Gastroesophageal sphincter (tissue), 4 donors: ENCODE results near the gene DNAJB9. TPM values are rescaled to one million over a fixed set of nuclear protein-coding genes. Genes with fewer than 3 reads are reported as not detected.

Source experiments
- ATAC-seq: fragments of 150-250 bp; one replicate; pipeline ENCODE4 v1.9.1; 2016; ENCODE audit warnings: mild to moderate bottlenecking, moderate library complexity
- H3K27ac ChIP-seq, 4 donors: fragments of 200-600 bp; sonication (generic) in 3 of 4; 1 replicate in 3 of 4; 2 replicates in 1 of 4; pipeline ENCODE4 v1.5.1; 2016 to 2019
- H3K27me3 ChIP-seq: fragments of 200-600 bp; sonication (generic); one replicate; pipeline ENCODE4 v1.5.1; 2019
- H3K36me3 ChIP-seq, 2 donors: fragments of 200-600 bp; sonication (generic); one replicate each; pipeline ENCODE4 v1.5.1; 2019; ENCODE audit warnings: control low read depth in 1 of 2
- H3K4me1 ChIP-seq, 3 donors: fragments of 200-600 bp; sonication (generic); 1 replicate in 2 of 3; 2 replicates in 1 of 3; pipeline ENCODE4 v1.5.1; 2016 to 2019; ENCODE audit warnings: control low read depth in 2 of 3
- H3K4me3 ChIP-seq, 2 donors: fragments of 200-600 bp; sonication (generic); one replicate each; pipeline ENCODE4 v1.5.1; 2019; ENCODE audit warnings: mild to moderate bottlenecking in 1 of 2, moderate library complexity in 1 of 2
- H3K9me3 ChIP-seq, 3 donors: fragments of 200-600 bp; sonication (generic); one replicate each; pipeline ENCODE4 v1.5.1; 2017 to 2019; ENCODE audit warnings: control low read depth in 2 of 3
- CTCF ChIP-seq, 4 experiments: fragments of 200-600 bp in 2 of 4; fragments of 450-650 bp in 2 of 4; sonication (generic) in 1 of 4; IDR thresholded peaks; one replicate each; pipeline ENCODE4 v1.5.1; 2017 to 2019; ENCODE audit warnings: antibody characterized with exemption in 4 of 4, mild to moderate bottlenecking in 2 of 4, moderate library complexity in 2 of 4
- EP300 ChIP-seq: sonication (generic); formaldehyde crosslinking; IDR thresholded peaks from one replicate; pipeline ENCODE4 v1.6.1; 2017; ENCODE audit warnings: antibody characterized with exemption, mild to moderate bottlenecking
- POLR2A ChIP-seq, 2 donors: fragments of 450-650 bp; IDR thresholded peaks; one replicate each; pipeline ENCODE4 v1.6.1; 2017; ENCODE audit warnings: antibody characterized with exemption in 2 of 2, mild to moderate bottlenecking in 2 of 2, moderate library complexity in 1 of 2
- POLR2AphosphoS5 ChIP-seq: sonication (generic); formaldehyde crosslinking; IDR thresholded peaks from one replicate; pipeline ENCODE4 v1.6.1; 2017; ENCODE audit warnings: antibody characterized with exemption
- WGBS, 2 donors: methylation state at CpG; one replicate each; pipeline ENCODE4 v1.1.5; 2018; ENCODE audit warnings: low coverage in 1 of 2; 5-methylcytosine and 5-hydroxymethylcytosine counted together
- total RNA-seq, 4 donors: library from RNA; depleted of rRNA; stranded (reverse); fragments of >200 nt; gene quantifications; one replicate each; pipeline ENCODE4 v1.1.0, GENCODE V29; 2016

The DNAJB9 gene
- total RNA-seq, 4 donors from 2014 or later = 17.4 to 31.2 (median 24.4) TPM

DNA sequence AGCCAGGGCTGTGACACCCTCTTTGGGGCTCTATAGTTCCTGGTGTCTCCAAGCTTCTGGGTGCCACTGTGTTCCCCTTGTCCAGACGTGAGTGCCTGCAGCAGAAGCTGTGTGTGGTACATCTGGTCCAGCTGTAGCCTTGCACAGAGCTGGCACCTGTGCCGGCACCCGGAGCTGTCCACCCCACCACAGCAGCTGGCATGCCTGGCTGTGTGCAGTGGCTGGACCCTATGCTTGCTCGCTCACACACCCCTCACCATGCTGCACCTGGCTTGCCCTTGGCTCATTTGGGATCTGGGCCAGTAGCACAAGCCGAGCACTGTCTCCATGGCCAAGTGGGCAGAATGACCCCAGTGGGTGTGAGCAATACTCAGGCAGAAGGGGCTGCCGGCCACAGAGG lies 10.6 kb downstream of the DNAJB9 start:
- H3K9me3 ChIP-seq = no peaks in the 10 kb centered on the region
- no peak for ATAC-seq
- H3K4me3 ChIP-seq = no peak overlapping the region
- no peaks in the 10 kb centered on the region for H3K4me1 ChIP-seq
- WGBS, 2 donors = 63% methylated on average over 2 of the region's 6 CpGs; no CpG with 5 or more reads in 1 of the 2 donors
- H3K36me3 ChIP-seq = peaks cover 0 to 24% of the 10 kb centered on the region in 2 donors
- H3K27ac ChIP-seq = no peak overlapping the region
- TF ChIP-seq POLR2AphosphoS5 (no peak), EP300 (no peak), CTCF (IDR thresholded peaks at IDR 0.05) (no peak), POLR2A (IDR thresholded peaks at IDR 0.05) (no peak)
- H3K27me3 ChIP-seq = no peaks in the 10 kb centered on the region

DNA sequence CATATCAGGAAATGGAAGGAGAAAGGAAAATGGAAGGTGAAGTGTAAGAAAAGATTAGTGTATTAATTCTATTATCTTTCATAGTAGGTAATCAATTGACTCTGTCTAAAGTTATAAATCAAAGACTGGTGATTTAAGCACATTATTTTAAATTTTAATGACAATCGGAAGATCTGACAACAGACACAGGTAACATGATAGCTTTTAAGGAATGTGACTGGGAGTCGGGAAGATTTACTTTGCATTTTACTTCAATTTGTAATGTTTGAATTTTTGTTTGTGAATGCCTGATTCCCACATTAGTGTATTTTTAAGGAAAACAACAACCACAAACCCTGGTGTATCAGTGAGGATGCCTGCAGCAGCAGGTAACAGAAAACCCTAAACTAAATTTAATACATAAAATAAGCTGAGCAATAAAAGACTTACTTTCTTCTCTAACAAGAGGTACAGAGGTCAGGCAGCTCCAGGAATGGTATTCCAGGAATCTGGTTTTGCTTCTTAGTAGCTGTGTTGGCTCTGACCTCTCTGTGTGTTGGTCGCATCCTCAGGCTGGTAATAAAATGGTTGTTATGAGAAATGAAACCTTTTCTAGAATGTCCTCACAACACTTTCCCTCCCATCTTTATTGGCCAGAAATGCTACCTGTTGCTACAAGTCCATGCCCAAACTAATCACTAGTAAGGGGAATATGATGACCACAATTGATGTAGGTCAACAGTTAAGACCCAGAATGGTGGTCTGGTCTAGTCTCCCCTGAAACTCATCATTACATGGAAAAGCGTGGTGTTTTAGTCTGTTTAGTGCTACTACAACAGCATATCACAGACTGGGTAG lies 12.2 kb downstream of the DNAJB9 start:
- Histone ChIP-seq H3K9me3 (no peaks in the 10 kb centered on the region), H3K27ac (no peak overlapping the region), H3K36me3 (peaks cover 0 to 16% of the 10 kb centered on the region in 2 donors), H3K27me3 (no peaks in the 10 kb centered on the region), H3K4me3 (no peak overlapping the region), H3K4me1 (no peaks in the 10 kb centered on the region)
- TF ChIP-seq POLR2AphosphoS5 = no peak
- no peak for TF ChIP-seq EP300
- no peak for TF ChIP-seq CTCF (IDR thresholded peaks at IDR 0.05)
- no peak for TF ChIP-seq POLR2A (IDR thresholded peaks at IDR 0.05)
- no peak for ATAC-seq
- 41 to 59% methylated on average over 3 to 4 of the region's 4 CpGs for WGBS, 2 donors

DNA sequence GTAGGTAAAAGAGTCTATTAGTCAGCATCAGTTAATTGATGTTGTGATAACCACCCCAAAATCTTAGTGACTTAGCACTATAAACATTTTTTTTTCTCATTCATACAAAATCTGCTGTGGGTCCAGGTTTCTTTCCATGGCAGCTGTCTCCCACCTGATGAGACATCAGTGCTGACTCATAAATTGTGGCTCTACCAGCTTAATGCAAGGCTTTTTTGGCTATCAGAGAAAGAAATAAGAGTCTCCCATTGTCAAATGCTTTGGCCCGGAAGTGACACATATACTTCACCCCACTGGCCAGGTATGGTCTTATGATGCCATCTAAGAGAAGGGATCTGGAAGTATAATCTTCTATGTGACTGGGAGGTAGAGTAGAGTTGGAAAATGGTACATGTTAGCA lies 14.5 kb downstream of the DNAJB9 start:
- TF ChIP-seq EP300 = no peak
- no peak for TF ChIP-seq CTCF (IDR thresholded peaks at IDR 0.05)
- no peak for TF ChIP-seq POLR2A (IDR thresholded peaks at IDR 0.05)
- no peak for ATAC-seq
- Histone ChIP-seq H3K9me3 (no peaks in the 10 kb centered on the region), H3K4me3 (no peak overlapping the region), H3K4me1 (no peaks in the 10 kb centered on the region), H3K36me3 (peaks cover 0 to 13% of the 10 kb centered on the region in 2 donors), H3K27ac (no peak overlapping the region), H3K27me3 (no peaks in the 10 kb centered on the region)
- WGBS, 2 donors = 92% methylated on average over 1 of the region's 1 CpG; no CpG with 5 or more reads in 1 of the 2 donors

- Histone ChIP-seq H3K36me3 (no peaks in the 10 kb centered on the region), H3K4me1 (no peaks in the 10 kb centered on the region), H3K9me3 (no peaks in the 10 kb centered on the region), H3K27ac (no peak overlapping the region), H3K27me3 (no peaks in the 10 kb centered on the region), H3K4me3 (no peak overlapping the region)
- no peak for ATAC-seq
- WGBS, 2 donors = 60 to 83% methylated on average over 2 of the region's 2 CpGs
- TF ChIP-seq POLR2AphosphoS5 = no peak
- no peak for TF ChIP-seq EP300
- no peak for TF ChIP-seq CTCF (IDR thresholded peaks at IDR 0.05)
- no peak for TF ChIP-seq POLR2A (IDR thresholded peaks at IDR 0.05)
These were observed 16.2 kb downstream of the DNAJB9 start for GRCh38 chr7:108585843-108586242.

GRCh38 chr7:108586274-108586710 lies 16.6 kb downstream of the DNAJB9 start:
- Histone ChIP-seq H3K27ac (no peak overlapping the region), H3K4me1 (no peaks in the 10 kb centered on the region)
- no peak for ATAC-seq

More at GRCh38 chr7:108586274-108586710, 16.6 kb downstream of the DNAJB9 start:
- H3K4me3 ChIP-seq = no peak overlapping the region
- WGBS, 2 donors = 77 to 93% methylated on average over 2 of the region's 3 CpGs
- H3K9me3 ChIP-seq = no peaks in the 10 kb centered on the region
- TF ChIP-seq POLR2A (IDR thresholded peaks at IDR 0.05) (no peak), EP300 (no peak), POLR2AphosphoS5 (no peak), CTCF (IDR thresholded peaks at IDR 0.05) (no peak)
- no peaks in the 10 kb centered on the region for H3K36me3 ChIP-seq
- no peaks in the 10 kb centered on the region for H3K27me3 ChIP-seq
